H1 (cell line): ENCODE data around the gene TAMALIN. TPM values are rescaled to one million over a fixed set of nuclear protein-coding genes. Genes with fewer than 3 reads are reported as not detected.

Experiments
- ASH2L ChIP-seq: fragments of 200-600, 300-600 bp; sonication (generic); IDR thresholded peaks from one replicate; pipeline ENCODE4 v1.7.1; 2017; ENCODE audit warnings: low read length
- CREB1 ChIP-seq: IDR thresholded peaks from 2 replicates; pipeline ENCODE4 v1.6.1; 2012; ENCODE audit warnings: inconsistent platforms
- E2F6 ChIP-seq: IDR thresholded peaks from 2 replicates; pipeline ENCODE4 v1.6.1; 2012; ENCODE audit warnings: inconsistent platforms
- EP300 ChIP-seq, 2 experiments: IDR thresholded peaks; 1 replicate in 1 of 2; 2 replicates in 1 of 2; pipeline ENCODE4 v1.6.1; 2011 to 2012; ENCODE audit warnings: low read depth in 2 of 2, low read length in 2 of 2, mild to moderate bottlenecking in 2 of 2, borderline replicate concordance in 1 of 2, inconsistent platforms in 1 of 2, moderate library complexity in 1 of 2
- POU5F1 ChIP-seq: IDR thresholded peaks from 2 replicates; pipeline ENCODE4 v1.6.1; 2011; ENCODE audit warnings: low read depth, mild to moderate bottlenecking, low read length, moderate library complexity
- SAP30 ChIP-seq: fragments of 300-600 bp; sonication (generic); IDR thresholded peaks from 2 replicates; pipeline ENCODE4 v1.7.1; 2012; ENCODE audit warnings: low read length, moderate library complexity, mild to moderate bottlenecking, inconsistent platforms; ENCODE audit not compliant: insufficient read depth, insufficient replicate concordance
- polyA plus RNA-seq, 7 experiments: library from polyadenylated mRNA; depleted of rRNA in 3 of 7; stranded (reverse) in 5 of 7; unstranded in 2 of 7; fragments of >200 nt in 5 of 7; fragments of 200-250 nt in 2 of 7; gene quantifications; 1 replicate in 5 of 7; 2 replicates in 1 of 7; 4 replicates in 1 of 7; pipeline versions ENCODE4 v1.2.1 to v1.2.3, GENCODE V29; 2011 to 2013; ENCODE audit warnings: missing spikeins in 2 of 7, mixed read lengths in 2 of 7
- total RNA-seq: library from RNA; stranded (reverse); fragmentation: NEBNext Ultra II Directional; extraction: Animal tissue kit (Norgen Biotek cat#: 25700); gene quantifications from 2 replicates; pipeline ENCODE4 v1.2.1, GENCODE V29; 2021

Gene TAMALIN
- total and polyA plus RNA-seq, 2 of the 8 experiments (the other 6 are each of a cell fraction or from before 2014, with no cell fraction given): 2.6 to 4.9 TPM

- TF ChIP-seq EP300 (IDR thresholded peaks at IDR 0.05; ENCODE audit: borderline replicate concordance in 1 of 2, low read depth in 2 of 2, low read length in 2 of 2) (no peak), POU5F1 (no peak), ASH2L (peak; percentile 7), CREB1 (0 out of 2 replicates have a peak, but pooled peaks have one; percentile 8), E2F6 (0 out of 2 replicates have a peak, but pooled peaks have one; percentile 21), SAP30 (no peak)
Observed at GRCh38 chr12:52005903-52006703, 643 bp upstream of the TAMALIN start (continued).
